Measurements from ENCODE around the gene FOXO3.
"Not testable (repeated sequence)": the region's sequence is repeated elsewhere in the genome, so short reads cannot be mapped to it uniquely, and the experiment has no call there.

Gene FOXO3

GRCh38 chr6:108683976-108684375, 123.3 kb downstream of the FOXO3 start:
- DNase-seq (ENCODE audit: low read depth) = not testable (repeated sequence)

- no peak for DNase-seq (ENCODE audit: low read depth)
Observed at GRCh38 chr6:108684771-108685329, 124.1 kb downstream of the FOXO3 start.

GRCh38 chr6:108685970-108686369, 125.3 kb downstream of the FOXO3 start:
- no peak for DNase-seq (ENCODE audit: low read depth)

GRCh38 chr6:108686896-108687295, 126.2 kb downstream of the FOXO3 start:
- DNase-seq (ENCODE audit: low read depth) = no peak

- no peak for DNase-seq (ENCODE audit: low read depth)
Observed at GRCh38 chr6:108687921-108688320, 127.2 kb downstream of the FOXO3 start.

- no peak for DNase-seq (ENCODE audit: low read depth)
Observed at GRCh38 chr6:108689272-108690161, 128.8 kb downstream of the FOXO3 start.

- no peak for DNase-seq (ENCODE audit: low read depth)
Observed at GRCh38 chr6:108690326-108691049, 129.8 kb downstream of the FOXO3 start.

- DNase-seq (ENCODE audit: low read depth) = no peak
Observed at GRCh38 chr6:108693430-108694154, 132.9 kb downstream of the FOXO3 start.

- DNase-seq (ENCODE audit: low read depth) = no peak
Observed at GRCh38 chr6:108694816-108695215, 134.1 kb downstream of the FOXO3 start.

GRCh38 chr6:108697561-108698161, 136.9 kb downstream of the FOXO3 start:
- no peak for DNase-seq (ENCODE audit: low read depth)

GRCh38 chr6:108698593-108699289, 138.0 kb downstream of the FOXO3 start:
- DNase-seq (ENCODE audit: low read depth) = no peak

- DNase-seq (ENCODE audit: low read depth) = no peak
Observed at GRCh38 chr6:108699290-108700041, 138.7 kb downstream of the FOXO3 start.

- DNase-seq (ENCODE audit: low read depth) = no peak
Observed at GRCh38 chr6:108702106-108702851, 141.6 kb downstream of the FOXO3 start.

- DNase-seq (ENCODE audit: low read depth) = no peak
Observed at GRCh38 chr6:108706649-108707048, 145.9 kb downstream of the FOXO3 start.

GRCh38 chr6:108707328-108707976, 146.7 kb downstream of the FOXO3 start:
- DNase-seq (ENCODE audit: low read depth) = no peak

GRCh38 chr6:108710030-108710429, 149.3 kb downstream of the FOXO3 start:
- DNase-seq (ENCODE audit: low read depth) = no peak

- DNase-seq (ENCODE audit: low read depth) = no peak
Observed at GRCh38 chr6:108710551-108710950, 149.8 kb downstream of the FOXO3 start.

GRCh38 chr6:108711071-108711470, 150.4 kb downstream of the FOXO3 start:
- no peak for DNase-seq (ENCODE audit: low read depth)

- DNase-seq (ENCODE audit: low read depth) = no peak
Observed at GRCh38 chr6:108711826-108712225, 151.1 kb downstream of the FOXO3 start.

Data from T follicular helper cell (primary cell).